OCI-LY3 (cell line): ENCODE data around the gene LGI4.

Experiments
- H2AFZ ChIP-seq: fragments of 200-600, 300-600 bp; shearing (Covaris generic); 2 replicates; pipeline ENCODE4 v1.6.0; 2014; ENCODE audit warnings: antibody characterized with exemption, low read depth, low read length
- H3K27ac ChIP-seq: fragments of 200-600, 300-600 bp; sonication (generic); 2 replicates; pipeline ENCODE4 v1.5.1; 2014; ENCODE audit warnings: mild to moderate bottlenecking, low read length, moderate library complexity, mixed read lengths
- H3K27me3 ChIP-seq: fragments of 200-600, 300-600 bp; sonication (generic); 2 replicates; pipeline ENCODE4 v1.6.1; 2014; ENCODE audit warnings: low read depth, low read length, mixed read lengths
- H3K36me3 ChIP-seq: fragments of 200-600, 300-600 bp; sonication (generic); replicated peaks from 2 replicates; pipeline ENCODE3; 2014; ENCODE audit warnings: low read depth, low read length, mixed read lengths
- H3K4me1 ChIP-seq: fragments of 300-600, 200-600 bp; sonication (generic); 2 replicates; pipeline ENCODE4 v1.6.1; 2014; ENCODE audit warnings: low read length, mixed read lengths
- H3K4me2 ChIP-seq: fragments of 200-600, 300-600 bp; sonication (generic); 2 replicates; pipeline ENCODE4 v1.6.1; 2014; ENCODE audit warnings: low read length, mixed read lengths
- H3K4me3 ChIP-seq: fragments of 300-600, 200-600 bp; sonication (generic); 2 replicates; pipeline ENCODE4 v1.5.1; 2014; ENCODE audit warnings: antibody characterized with exemption, mild to moderate bottlenecking, low read length, moderate library complexity
- H3K79me2 ChIP-seq: fragments of 300-600, 200-600 bp; shearing (Covaris generic); 2 replicates; pipeline ENCODE4 v1.6.1; 2014; ENCODE audit warnings: mild to moderate bottlenecking, low read length, mixed read lengths
- H3K9ac ChIP-seq: fragments of 300-600, 200-600 bp; shearing (Covaris generic); 2 replicates; pipeline ENCODE4 v1.6.0; 2014; ENCODE audit warnings: mild to moderate bottlenecking, low read length, moderate library complexity
- H3K9me3 ChIP-seq: fragments of 200-600, 300-600 bp; shearing (Covaris generic); 2 replicates; pipeline ENCODE4 v1.6.1; 2014; ENCODE audit warnings: low read length, mixed read lengths; ENCODE audit not compliant: insufficient read depth
- H4K20me1 ChIP-seq: fragments of 200-600, 300-600 bp; sonication (generic); 2 replicates; pipeline ENCODE4 v1.6.1; 2016; ENCODE audit warnings: low read length, mixed read lengths; ENCODE audit not compliant: insufficient read depth
- EZH2phosphoT487 ChIP-seq: fragments of 200-600 bp; shearing (Covaris generic); IDR thresholded peaks from 2 replicates; pipeline ENCODE4 v1.6.1; 2018; ENCODE audit warnings: antibody characterized with exemption, mixed run types, low read depth
- TF ChIP-seq, protein P1 (sequence below): fragments of 200-600, 300-600 bp; sonication (generic); IDR thresholded peaks from 2 replicates; pipeline ENCODE4 v1.5.1; 2014; ENCODE audit warnings: antibody characterized with exemption, low read length, low read depth

LGI4 gene

DNA sequence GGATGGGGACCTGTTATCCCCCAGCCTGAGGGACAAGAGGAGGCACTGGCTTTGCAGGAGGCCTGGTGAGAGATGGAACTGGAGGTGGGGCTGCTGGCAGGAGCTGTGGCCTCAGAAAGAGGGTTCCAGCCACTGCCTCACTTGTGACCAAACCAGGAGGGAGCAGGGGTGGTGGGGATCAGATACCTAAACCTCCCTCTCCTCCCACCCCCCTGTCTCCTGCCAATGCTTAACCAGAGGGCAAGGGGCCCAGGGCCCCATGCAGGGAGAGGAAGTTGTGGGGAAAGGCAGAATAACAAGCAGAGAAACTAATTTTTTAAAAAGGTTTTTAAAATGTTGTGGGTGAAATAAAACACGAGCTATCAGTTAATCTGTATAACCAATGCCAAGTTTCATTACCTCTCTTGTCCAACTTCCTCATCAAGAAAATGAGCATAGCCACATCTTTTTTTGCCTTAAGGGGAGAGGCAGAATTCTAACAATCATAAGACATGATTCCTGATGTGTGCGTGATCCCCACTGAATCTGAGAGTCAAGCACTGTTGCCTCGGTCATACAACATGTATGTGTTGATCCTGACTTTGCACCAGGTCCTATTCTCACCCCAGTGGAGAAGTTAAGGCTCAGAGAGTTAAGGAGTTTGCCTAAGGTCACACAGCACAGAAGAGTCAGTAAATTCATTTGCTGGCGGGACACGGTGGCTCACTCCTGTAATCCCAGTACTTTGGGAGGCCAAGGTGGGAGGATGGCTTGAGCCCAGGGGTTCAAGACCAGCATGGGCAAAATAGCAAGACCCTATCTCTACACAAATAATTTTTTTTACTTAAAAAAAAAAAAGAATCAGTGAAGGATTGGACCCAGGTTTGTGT, 32.6 kb upstream of the LGI4 start:
- Histone ChIP-seq H3K4me2 (peak overlapping the region; percentile 48), H3K27ac (peak overlapping the region; percentile 82), H3K9ac (peak overlapping the region; percentile 19; the same call in 1 of the 2 replicates), H3K4me3 (peak overlapping the region; percentile 21; the same call in 1 of the 2 replicates), H3K79me2 (no peaks in the 10 kb centered on the region), H3K36me3 (peaks cover 52% of the 10 kb centered on the region), H4K20me1 (no peaks in the 10 kb centered on the region), H3K27me3 (no peaks in the 10 kb centered on the region), H3K4me1 (peaks cover 17% of the 10 kb centered on the region), H3K9me3 (peaks cover 31% of the 10 kb centered on the region), H2AFZ (no peak overlapping the region)
- TF ChIP-seq EZH2phosphoT487: no peak
- TF ChIP-seq, protein P1, sequence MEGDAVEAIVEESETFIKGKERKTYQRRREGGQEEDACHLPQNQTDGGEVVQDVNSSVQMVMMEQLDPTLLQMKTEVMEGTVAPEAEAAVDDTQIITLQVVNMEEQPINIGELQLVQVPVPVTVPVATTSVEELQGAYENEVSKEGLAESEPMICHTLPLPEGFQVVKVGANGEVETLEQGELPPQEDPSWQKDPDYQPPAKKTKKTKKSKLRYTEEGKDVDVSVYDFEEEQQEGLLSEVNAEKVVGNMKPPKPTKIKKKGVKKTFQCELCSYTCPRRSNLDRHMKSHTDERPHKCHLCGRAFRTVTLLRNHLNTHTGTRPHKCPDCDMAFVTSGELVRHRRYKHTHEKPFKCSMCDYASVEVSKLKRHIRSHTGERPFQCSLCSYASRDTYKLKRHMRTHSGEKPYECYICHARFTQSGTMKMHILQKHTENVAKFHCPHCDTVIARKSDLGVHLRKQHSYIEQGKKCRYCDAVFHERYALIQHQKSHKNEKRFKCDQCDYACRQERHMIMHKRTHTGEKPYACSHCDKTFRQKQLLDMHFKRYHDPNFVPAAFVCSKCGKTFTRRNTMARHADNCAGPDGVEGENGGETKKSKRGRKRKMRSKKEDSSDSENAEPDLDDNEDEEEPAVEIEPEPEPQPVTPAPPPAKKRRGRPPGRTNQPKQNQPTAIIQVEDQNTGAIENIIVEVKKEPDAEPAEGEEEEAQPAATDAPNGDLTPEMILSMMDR: no peak

DNA sequence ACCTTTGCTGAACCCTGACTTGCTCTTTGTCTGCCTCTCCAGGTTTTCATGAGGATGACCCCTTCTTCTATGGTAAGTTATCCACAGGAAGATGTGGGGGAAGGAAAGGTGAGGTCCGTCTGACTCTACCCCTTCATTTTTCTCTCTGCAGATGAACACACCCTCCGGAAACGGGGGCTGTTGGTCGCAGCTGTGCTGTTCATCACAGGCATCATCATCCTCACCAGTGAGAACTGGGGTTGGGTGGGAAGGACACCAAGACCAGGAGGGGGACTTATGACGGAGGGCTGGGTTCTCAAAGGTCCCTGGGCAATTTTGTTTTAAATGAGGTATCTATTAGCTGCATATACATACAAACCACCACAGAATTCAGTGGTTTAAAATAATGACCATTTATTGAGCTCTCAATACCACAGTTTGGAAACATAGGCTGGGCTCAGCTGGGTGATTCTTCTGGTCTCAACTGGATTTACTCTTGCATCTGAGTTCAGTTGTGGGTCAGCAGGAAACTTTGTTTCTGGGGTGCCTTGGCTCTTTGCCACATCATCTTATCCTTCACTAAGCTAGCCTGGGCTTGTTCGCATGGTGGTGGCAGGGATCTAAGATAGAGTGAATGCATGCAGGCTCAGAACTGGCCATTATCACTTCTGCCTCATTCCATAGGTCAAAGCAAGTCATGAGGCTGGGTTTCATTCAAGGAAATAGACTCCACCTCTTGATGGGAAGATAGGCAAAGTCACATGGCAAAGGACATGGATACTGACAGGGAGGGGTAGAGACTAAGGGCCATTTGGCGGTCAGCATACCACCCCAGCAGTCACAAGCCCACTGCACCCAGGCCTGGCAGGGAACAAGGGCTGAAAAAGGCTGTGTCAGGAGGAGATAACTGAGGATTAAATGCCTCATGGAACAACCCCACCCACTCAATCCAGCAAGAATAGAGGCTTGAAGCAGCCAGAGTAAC, 31.5 kb upstream of the LGI4 start:
- H4K20me1 ChIP-seq: no peaks in the 10 kb centered on the region
- peak overlapping the region; percentile 82 for H3K27ac ChIP-seq
- TF ChIP-seq, protein P1: no peak
- no peak for TF ChIP-seq EZH2phosphoT487
- H3K4me3 ChIP-seq: peak overlapping the region; percentile 21; the same call in 1 of the 2 replicates
- H3K79me2 ChIP-seq: no peaks in the 10 kb centered on the region
- H3K9ac ChIP-seq: no peak overlapping the region; the same call in 1 of the 2 replicates
- H3K4me2 ChIP-seq: peak overlapping the region; percentile 48
- H3K27me3 ChIP-seq: no peaks in the 10 kb centered on the region
- peaks cover 17% of the 10 kb centered on the region for H3K4me1 ChIP-seq
- peaks cover 60% of the 10 kb centered on the region for H3K36me3 ChIP-seq
- peaks cover 31% of the 10 kb centered on the region for H3K9me3 ChIP-seq
- no peak overlapping the region for H2AFZ ChIP-seq

GRCh38 chr19:35165200-35166058, 30.6 kb upstream of the LGI4 start:
- H3K27ac ChIP-seq: no peak overlapping the region
- TF ChIP-seq, protein P1: no peak
- no peak for TF ChIP-seq EZH2phosphoT487
- H3K4me2 ChIP-seq: no peak overlapping the region
- no peak overlapping the region for H2AFZ ChIP-seq
- H3K9me3 ChIP-seq: peaks cover 31% of the 10 kb centered on the region
- no peak overlapping the region for H3K4me3 ChIP-seq
- peaks cover 17% of the 10 kb centered on the region for H3K4me1 ChIP-seq
- no peak overlapping the region for H3K9ac ChIP-seq
- H3K27me3 ChIP-seq: no peaks in the 10 kb centered on the region
- no peaks in the 10 kb centered on the region for H4K20me1 ChIP-seq
- H3K79me2 ChIP-seq: no peaks in the 10 kb centered on the region
- H3K36me3 ChIP-seq: peaks cover 70% of the 10 kb centered on the region
